DOHH2 (cell line): ENCODE measurements around the gene SLC8B1.

Experiments
- CTCF ChIP-seq: fragments of 200-600 bp; sonication (generic); IDR thresholded peaks from one replicate; pipeline ENCODE4 v1.5.1; 2014; ENCODE audit warnings: antibody characterized with exemption, mild to moderate bottlenecking, low read depth, low read length; ENCODE audit not compliant: poor library complexity, severe bottlenecking
- EZH2phosphoT487 ChIP-seq: fragments of 200-600 bp; sonication (generic); IDR thresholded peaks from 2 replicates; pipeline ENCODE4 v1.6.1; 2017; ENCODE audit warnings: borderline replicate concordance, mild to moderate bottlenecking, antibody characterized with exemption, low read length, moderate library complexity, mixed read lengths

- no peak for TF ChIP-seq CTCF
- TF ChIP-seq EZH2phosphoT487: no peak
Observed at GRCh38 chr12:113248842-113249435, 86.0 kb downstream of the SLC8B1 start.
